Right lobe of liver (tissue), 4 donors: ENCODE data around the gene RABL6.
"Not testable (repeated sequence)": the region's sequence is repeated elsewhere in the genome, so short reads cannot be mapped to it uniquely, and the experiment has no call there.

Experiments
- CTCF ChIP-seq, 4 donors: fragments of 200-600 bp in 3 of 4; fragments of 450-650 bp in 1 of 4; IDR thresholded peaks; one replicate each; pipeline versions ENCODE4 v1.5.1 to v1.8.0; 2016 to 2022; ENCODE audit warnings: antibody characterized with exemption in 4 of 4, mild to moderate bottlenecking in 2 of 4
- POLR2A ChIP-seq: fragments of 450-650 bp; IDR thresholded peaks from one replicate; pipeline ENCODE4 v1.6.1; 2017; ENCODE audit warnings: antibody characterized with exemption, mild to moderate bottlenecking
- donor health status: DM: no; HTN: no; CAD: no.
- donor health status: DM: no; HTN: no; CAD: no.
- donor health status: DM: no; HTN: yes; CAD: no.

- TF ChIP-seq CTCF (IDR thresholded peaks at IDR 0.05): peak; percentile 72 to 89 (median 82)
- not testable (repeated sequence) for TF ChIP-seq POLR2A
Observed at GRCh38 chr9:136842380-136842948, 34.7 kb downstream of the RABL6 start, which contains the start of gene AJM1.
